T-helper 9 cell (primary cell): Measurements from ENCODE around the gene STK10.

ENCODE experiments used
- DNase-seq: peaks from one replicate; pipeline ENCODE4 v3.0.0-alpha.2; 2020

The STK10 gene

GRCh38 chr5:172005708-172006320 is 182.2 kb downstream of the STK10 start:
- DNase-seq, result peak; percentile 15

DNA sequence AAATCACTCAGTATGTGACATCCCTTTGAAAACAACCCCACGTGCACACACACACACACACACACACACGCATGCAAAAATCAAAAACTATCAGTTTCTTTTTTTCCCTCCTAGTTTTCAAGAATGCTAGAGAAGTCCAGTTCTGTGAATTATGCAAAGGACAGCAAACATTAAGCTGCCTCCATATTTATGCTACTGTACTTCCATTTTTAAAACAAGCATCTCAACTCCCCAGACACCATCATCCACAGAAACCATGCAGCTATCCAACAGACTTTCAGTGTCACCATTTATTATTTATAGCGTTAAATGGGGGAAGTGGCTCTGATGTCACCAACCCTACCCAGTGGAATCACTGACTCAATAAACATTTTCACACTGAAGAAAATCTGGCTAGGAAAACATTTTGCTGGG is 183.2 kb downstream of the STK10 start:
- DNase-seq, result no peak

DNA sequence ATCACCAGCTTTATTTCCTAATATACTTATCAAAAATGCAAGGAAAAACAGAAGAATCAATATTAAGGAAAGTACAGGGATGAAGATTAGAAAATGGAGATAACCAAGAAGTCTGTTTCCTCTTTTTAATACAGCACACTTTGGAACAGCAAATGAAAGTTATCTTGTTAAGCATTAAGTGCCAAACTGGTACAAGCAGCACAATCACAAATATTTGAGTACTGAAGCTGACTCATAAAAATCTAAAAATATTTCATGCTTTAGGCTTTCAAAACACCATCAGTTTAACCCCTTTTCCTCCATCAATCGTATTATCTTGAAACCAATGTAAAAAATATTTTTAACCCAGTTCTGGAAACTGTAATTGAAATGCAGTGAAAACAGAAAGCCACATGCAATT is 184.3 kb downstream of the STK10 start:
- no peak for DNase-seq

GRCh38 chr5:172002840-172003512 is 185.0 kb downstream of the STK10 start:
- no peak for DNase-seq

DNA sequence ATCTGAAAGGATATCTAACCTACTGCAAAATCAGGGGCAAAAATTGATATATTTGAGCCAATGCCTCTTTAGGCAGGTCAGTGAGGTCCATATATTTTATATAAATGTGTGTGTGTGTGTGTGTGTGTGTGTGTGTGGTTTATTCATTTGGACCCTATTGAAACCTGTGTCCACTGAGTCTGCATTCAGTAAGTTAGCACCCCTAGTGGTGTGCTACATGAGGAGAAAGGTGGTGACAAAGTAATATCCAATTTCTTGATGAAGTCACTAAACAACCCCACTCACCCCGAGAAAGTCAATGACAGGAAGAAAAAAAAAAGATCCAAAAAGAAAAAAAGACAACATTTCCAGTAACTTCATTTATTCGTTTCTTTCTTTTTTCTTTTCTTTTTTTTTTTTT is 185.7 kb downstream of the STK10 start:
- DNase-seq, result no peak

DNA sequence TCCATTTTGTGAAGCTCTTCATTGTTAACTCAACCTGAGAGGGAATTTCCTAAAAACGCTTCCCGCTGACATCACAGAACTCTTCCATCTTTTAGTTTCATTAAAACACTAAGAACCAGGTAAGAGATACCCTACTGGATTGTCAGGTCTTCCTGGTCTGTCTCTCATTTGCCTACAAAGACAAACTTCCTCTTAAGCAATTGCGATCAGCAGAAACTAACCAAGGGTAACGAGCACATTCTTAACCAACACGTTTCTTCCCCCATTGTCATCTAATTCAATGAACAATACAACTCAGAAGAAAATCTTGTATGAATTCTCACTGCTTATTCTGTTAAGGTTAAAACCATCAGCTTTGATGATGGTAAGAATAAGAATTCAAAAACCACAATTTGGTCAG is 188.1 kb downstream of the STK10 start:
- DNase-seq, result no peak

GRCh38 chr5:171999100-171999499 is 188.9 kb downstream of the STK10 start:
- DNase-seq, result no peak

DNA sequence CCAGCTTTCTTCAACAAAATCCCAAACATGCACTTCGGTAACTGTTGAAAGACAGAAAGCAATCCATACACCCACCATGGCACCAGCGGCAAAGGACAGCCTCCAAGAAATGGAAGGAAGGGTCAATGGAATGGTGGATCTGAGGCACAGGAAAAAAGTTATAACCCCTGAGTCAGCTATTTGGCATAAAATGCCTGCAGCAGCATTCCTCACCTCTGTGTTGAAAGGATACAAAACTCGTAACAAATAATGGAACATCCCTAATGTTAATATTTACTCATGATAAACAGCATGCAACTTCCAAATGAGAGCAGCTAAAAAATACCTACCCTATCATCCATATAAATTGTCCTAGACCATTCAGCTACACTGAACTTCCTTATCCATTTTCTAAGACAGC is 191.0 kb downstream of the STK10 start:
- no peak for DNase-seq

DNA sequence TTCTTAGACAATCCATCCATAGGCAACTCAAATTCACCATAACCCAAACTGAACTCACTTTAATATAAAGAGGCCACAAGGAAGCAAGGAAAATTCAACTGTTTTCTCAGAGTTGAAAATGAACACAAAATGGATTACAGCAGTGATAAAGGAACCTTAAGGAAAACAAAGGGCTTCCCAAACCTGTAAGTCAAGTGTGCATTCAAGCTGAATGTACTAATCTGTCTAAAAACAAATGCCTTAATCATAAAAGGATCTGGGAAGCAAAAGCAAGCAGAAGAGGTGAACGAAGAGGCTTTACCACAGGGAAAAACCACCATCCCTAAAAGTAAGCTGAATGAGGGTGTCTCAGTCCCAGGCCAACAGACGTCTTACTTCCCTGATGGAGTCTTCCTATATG is 195.2 kb downstream of the STK10 start:
- no peak for DNase-seq

GRCh38 chr5:171992305-171992704 is 195.7 kb downstream of the STK10 start:
- DNase-seq, result no peak
